ENCODE measurements around the gene KLHL29.

Gene KLHL29

GRCh38 chr2:23360571-23361125, 24.3 kb upstream of the KLHL29 start:
- no peak for TF ChIP-seq CTCF (IDR thresholded peaks at IDR 0.05)

GRCh38 chr2:23361152-23361551, 23.8 kb upstream of the KLHL29 start:
- TF ChIP-seq CTCF (IDR thresholded peaks at IDR 0.05) = no peak

- TF ChIP-seq CTCF (IDR thresholded peaks at IDR 0.05) = no peak
Measured at GRCh38 chr2:23363268-23363667, 21.7 kb upstream of the KLHL29 start.

GRCh38 chr2:23363831-23364230, 21.1 kb upstream of the KLHL29 start:
- no peak for TF ChIP-seq CTCF (IDR thresholded peaks at IDR 0.05)

- peak; percentile 16; the same call in 1 of the 2 replicates for TF ChIP-seq CTCF (IDR thresholded peaks at IDR 0.05)
Measured at GRCh38 chr2:23366720-23367119, 18.3 kb upstream of the KLHL29 start.

GRCh38 chr2:23367760-23368159, 17.2 kb upstream of the KLHL29 start:
- no peak for TF ChIP-seq CTCF (IDR thresholded peaks at IDR 0.05)

GRCh38 chr2:23373666-23374065, 11.3 kb upstream of the KLHL29 start:
- no peak for TF ChIP-seq CTCF (IDR thresholded peaks at IDR 0.05)

- TF ChIP-seq CTCF (IDR thresholded peaks at IDR 0.05) = no peak
Measured at GRCh38 chr2:23375448-23375847, 9.5 kb upstream of the KLHL29 start.

Data from LNCAP (cell line).